ENCODE data around the gene DUS2.
A peak's percentile ranks its signal among the peaks of the same experiment; 100 is the strongest.

Gene DUS2

GRCh38 chr16:68046106-68046505 lies 23.0 kb downstream of the DUS2 start:
- DNase-seq (ENCODE audit: low spot score), result no peak

- DNase-seq (ENCODE audit: low spot score), result no peak
Measured at GRCh38 chr16:68047987-68048386, 24.9 kb downstream of the DUS2 start.

GRCh38 chr16:68049449-68049848 lies 26.4 kb downstream of the DUS2 start:
- no peak for DNase-seq (ENCODE audit: low spot score)

- DNase-seq (ENCODE audit: low spot score), result no peak
Measured at GRCh38 chr16:68055395-68055794, 32.3 kb downstream of the DUS2 start.

GRCh38 chr16:68059804-68060203 lies 36.7 kb downstream of the DUS2 start:
- DNase-seq (ENCODE audit: low spot score), result no peak

- no peak for DNase-seq (ENCODE audit: low spot score)
Measured at GRCh38 chr16:68061396-68061795, 38.3 kb downstream of the DUS2 start.

GRCh38 chr16:68062910-68063393 lies 39.9 kb downstream of the DUS2 start:
- no peak for DNase-seq (ENCODE audit: low spot score)

GRCh38 chr16:68064791-68065365 lies 41.8 kb downstream of the DUS2 start:
- peak; percentile 43 for DNase-seq (ENCODE audit: low spot score)

- no peak for DNase-seq (ENCODE audit: low spot score)
Measured at GRCh38 chr16:68065716-68066305, 42.7 kb downstream of the DUS2 start.

GRCh38 chr16:68066763-68067162 lies 43.7 kb downstream of the DUS2 start:
- no peak for DNase-seq (ENCODE audit: low spot score)

GRCh38 chr16:68068926-68069325 lies 45.8 kb downstream of the DUS2 start:
- DNase-seq (ENCODE audit: low spot score), result no peak

GRCh38 chr16:68069511-68070248 lies 46.6 kb downstream of the DUS2 start:
- DNase-seq (ENCODE audit: low spot score), result no peak

- DNase-seq (ENCODE audit: low spot score), result no peak
Measured at GRCh38 chr16:68070249-68070730, 47.2 kb downstream of the DUS2 start.

GRCh38 chr16:68070806-68071517 lies 47.9 kb downstream of the DUS2 start:
- DNase-seq (ENCODE audit: low spot score), result no peak

GRCh38 chr16:68071518-68071901 lies 48.4 kb downstream of the DUS2 start:
- no peak for DNase-seq (ENCODE audit: low spot score)

- peak; percentile 34 for DNase-seq (ENCODE audit: low spot score)
Measured at GRCh38 chr16:68072038-68072695, 49.1 kb downstream of the DUS2 start.

- no peak for DNase-seq (ENCODE audit: low spot score)
Measured at GRCh38 chr16:68073902-68074760, 51.0 kb downstream of the DUS2 start.

- DNase-seq (ENCODE audit: low spot score), result no peak
Measured at GRCh38 chr16:68074850-68075555, 51.9 kb downstream of the DUS2 start.

GRCh38 chr16:68075980-68076379 lies 52.9 kb downstream of the DUS2 start:
- no peak for DNase-seq (ENCODE audit: low spot score)

- no peak for DNase-seq (ENCODE audit: low spot score)
Measured at GRCh38 chr16:68076560-68076959, 53.5 kb downstream of the DUS2 start.
